NB4 (cell line): ENCODE measurements around the gene RFX3.

Experiments
- MYC ChIP-seq: IDR thresholded peaks from 2 replicates; pipeline ENCODE4 v1.6.1; 2011; ENCODE audit warnings: low read depth, low read length
- POLR2A ChIP-seq: IDR thresholded peaks from 2 replicates; pipeline ENCODE4 v1.6.1; 2011; ENCODE audit warnings: mild to moderate bottlenecking; ENCODE audit not compliant: insufficient read length; ENCODE audit errors: extremely low read depth
- TF ChIP-seq, protein P1 (sequence below): IDR thresholded peaks from one replicate; pipeline ENCODE4 v1.5.1; 2012; ENCODE audit warnings: low read depth, low read length

GRCh38 chr9:3415906-3416305, 109.9 kb downstream of the RFX3 start:
- TF ChIP-seq, protein P1, sequence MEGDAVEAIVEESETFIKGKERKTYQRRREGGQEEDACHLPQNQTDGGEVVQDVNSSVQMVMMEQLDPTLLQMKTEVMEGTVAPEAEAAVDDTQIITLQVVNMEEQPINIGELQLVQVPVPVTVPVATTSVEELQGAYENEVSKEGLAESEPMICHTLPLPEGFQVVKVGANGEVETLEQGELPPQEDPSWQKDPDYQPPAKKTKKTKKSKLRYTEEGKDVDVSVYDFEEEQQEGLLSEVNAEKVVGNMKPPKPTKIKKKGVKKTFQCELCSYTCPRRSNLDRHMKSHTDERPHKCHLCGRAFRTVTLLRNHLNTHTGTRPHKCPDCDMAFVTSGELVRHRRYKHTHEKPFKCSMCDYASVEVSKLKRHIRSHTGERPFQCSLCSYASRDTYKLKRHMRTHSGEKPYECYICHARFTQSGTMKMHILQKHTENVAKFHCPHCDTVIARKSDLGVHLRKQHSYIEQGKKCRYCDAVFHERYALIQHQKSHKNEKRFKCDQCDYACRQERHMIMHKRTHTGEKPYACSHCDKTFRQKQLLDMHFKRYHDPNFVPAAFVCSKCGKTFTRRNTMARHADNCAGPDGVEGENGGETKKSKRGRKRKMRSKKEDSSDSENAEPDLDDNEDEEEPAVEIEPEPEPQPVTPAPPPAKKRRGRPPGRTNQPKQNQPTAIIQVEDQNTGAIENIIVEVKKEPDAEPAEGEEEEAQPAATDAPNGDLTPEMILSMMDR: no peak
- TF ChIP-seq MYC: no peak
- TF ChIP-seq POLR2A: no peak
